Measurements from ENCODE around the gene CC2D2B.
A peak's percentile ranks its signal among the peaks of the same experiment; 100 is the strongest.
"Not testable (repeated sequence)": the region's sequence is repeated elsewhere in the genome, so short reads cannot be mapped to it uniquely, and the experiment has no call there.

The CC2D2B gene

GRCh38 chr10:96023168-96023567, 115.4 kb downstream of the CC2D2B start:
- no peak for DNase-seq (ENCODE audit: low read depth)

DNA sequence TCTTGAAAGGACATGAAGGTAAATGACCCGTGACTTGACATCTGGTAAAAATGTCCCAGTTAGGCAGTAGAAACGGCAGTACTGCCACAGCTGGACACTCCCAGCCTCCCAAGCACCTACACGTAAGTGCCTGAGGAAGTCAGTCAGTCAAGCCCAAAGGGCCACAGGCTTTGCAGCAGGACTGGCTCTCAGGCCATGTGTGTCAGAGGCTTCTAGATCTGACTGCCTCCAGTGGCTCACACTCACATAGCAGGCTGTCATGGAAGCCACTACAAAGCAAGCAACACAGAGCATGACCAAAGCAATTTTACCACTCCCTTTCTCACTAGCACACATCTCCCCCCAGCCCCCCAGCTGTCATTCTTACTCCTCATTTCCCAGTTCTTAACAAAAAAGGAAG, 117.8 kb downstream of the CC2D2B start:
- DNase-seq (ENCODE audit: low read depth), result no peak

DNA sequence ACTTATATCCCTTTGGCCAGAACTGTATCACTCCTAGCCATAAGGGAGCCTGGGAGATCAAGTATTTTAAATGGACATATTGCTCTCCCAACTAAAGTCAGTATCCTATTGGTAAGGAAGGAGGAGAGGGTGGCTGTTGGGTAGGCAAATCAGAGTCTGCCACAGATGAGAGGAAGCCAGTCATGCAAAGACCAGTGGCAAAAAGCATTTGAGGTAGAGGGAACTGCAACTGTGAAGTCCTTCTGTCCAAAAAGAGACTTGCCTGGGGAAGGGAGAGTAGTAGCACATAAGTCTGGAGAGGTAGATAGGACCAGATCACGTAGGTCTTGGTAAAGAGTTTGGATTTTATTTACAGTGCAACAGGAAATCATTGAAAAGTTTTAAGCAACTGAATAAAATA, 126.8 kb downstream of the CC2D2B start:
- no peak for DNase-seq (ENCODE audit: low read depth)

DNA sequence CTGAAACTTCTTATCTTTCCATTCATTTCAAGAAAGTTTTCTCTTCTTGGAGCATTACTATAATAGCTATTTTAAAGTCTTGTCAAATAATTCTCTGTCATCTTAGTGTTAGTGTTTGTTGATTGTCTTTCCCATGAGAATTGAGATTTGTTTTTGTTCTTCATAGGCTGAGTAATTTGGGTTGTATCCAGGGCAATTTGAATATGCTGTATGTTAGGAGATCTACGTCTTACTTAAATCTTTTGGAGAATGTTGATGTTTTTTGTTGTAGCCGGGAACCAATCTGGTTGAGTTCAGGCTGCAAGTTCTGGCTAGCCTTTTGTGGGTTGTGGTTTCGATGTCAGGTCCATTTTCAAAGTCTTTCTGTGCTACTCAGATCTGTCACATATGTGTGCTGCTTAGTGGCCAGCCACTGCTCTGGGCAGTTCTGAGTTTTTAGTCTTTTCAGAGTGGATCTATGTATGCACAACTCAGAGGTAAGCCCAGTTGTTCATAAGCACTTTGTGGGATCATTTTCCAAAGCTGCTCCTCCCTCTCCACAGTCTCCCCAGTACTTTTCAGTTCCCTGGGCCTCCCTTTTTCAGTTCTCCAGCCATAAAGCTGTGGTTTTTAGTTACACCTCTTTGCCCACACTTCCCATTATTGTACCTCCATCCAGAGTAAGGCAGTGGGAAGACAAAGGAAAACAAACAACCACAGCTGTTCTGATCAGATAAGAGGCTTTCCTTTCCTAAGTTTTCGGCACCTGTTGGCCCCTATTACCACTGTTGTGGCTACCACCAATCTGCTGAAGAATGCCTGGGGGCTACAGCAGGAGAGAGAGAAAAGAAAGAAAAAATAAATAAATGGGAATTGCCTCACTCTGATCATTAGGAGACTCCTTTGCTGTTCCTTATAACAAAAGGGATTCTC, 131.0 kb downstream of the CC2D2B start:
- no peak for DNase-seq (ENCODE audit: low read depth)

DNA sequence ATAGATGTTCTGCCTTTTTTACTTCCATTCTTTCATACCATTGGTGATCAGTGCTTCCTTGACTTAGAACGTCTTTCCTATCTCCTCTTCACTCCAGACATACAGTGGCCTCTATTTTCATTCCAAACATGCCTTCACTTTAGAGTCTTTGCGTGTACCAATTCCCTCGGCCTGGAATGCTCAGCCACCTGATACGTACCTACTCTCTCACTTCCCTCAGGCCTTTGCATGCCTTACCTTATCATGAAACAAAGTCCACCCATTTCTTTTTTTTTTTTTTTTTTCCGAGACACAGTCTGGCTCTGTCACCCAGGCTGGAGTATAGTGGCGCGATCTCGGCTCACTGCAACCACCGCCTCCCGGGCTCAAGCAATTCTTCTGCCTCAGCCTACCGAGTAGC, 133.4 kb downstream of the CC2D2B start:
- DNase-seq (ENCODE audit: low read depth), result no peak

- DNase-seq (ENCODE audit: low read depth), result peak; percentile 70
Measured at GRCh38 chr10:96043033-96043892, 135.5 kb downstream of the CC2D2B start, which contains the start of gene CCNJ. CCNJ (plus strand) TSS chr10:96043583; CDS start chr10:96044394, 811 bp downstream.

- no peak for DNase-seq (ENCODE audit: low read depth)
Measured at GRCh38 chr10:96043893-96044715, 136.3 kb downstream of the CC2D2B start.

DNA sequence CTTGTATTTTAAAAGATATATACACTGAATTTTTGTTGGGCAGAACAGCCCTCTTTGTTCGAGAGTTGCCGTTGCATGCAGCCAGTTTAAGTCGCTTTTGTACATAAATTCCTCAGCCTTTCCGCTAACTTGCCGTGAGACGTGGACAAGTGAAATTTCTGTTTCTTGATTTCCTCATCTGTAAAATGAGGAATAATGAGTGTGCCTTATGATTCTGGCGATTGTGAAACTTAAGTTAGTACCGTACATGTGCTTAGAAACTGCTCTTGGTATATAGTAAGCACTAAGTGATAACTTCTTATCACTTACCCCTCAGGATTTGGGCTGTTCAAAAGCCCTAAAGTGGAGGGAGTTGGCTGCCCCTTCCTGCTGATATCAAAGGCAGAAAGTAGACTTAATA, 137.0 kb downstream of the CC2D2B start:
- DNase-seq (ENCODE audit: low read depth), result peak; percentile 23

DNA sequence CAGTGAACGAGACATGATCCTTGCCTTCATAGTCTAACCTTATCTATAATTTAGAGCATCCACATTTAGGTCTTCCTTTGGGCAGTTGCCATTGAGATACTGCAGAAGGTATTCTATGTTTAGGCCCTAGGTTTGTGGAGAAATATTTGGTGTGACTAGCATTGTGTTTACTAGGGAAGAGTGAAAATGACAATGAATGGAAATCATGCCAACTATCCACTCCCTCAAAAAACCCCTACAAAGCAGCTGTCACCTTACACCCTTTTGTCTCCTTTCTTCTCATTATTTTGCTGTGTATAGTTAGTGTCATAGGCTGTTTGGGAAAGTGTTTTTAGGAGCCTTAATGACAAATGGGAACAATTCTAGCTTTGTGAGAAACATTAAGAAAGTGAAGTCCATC, 138.8 kb downstream of the CC2D2B start:
- no peak for DNase-seq (ENCODE audit: low read depth)

DNA sequence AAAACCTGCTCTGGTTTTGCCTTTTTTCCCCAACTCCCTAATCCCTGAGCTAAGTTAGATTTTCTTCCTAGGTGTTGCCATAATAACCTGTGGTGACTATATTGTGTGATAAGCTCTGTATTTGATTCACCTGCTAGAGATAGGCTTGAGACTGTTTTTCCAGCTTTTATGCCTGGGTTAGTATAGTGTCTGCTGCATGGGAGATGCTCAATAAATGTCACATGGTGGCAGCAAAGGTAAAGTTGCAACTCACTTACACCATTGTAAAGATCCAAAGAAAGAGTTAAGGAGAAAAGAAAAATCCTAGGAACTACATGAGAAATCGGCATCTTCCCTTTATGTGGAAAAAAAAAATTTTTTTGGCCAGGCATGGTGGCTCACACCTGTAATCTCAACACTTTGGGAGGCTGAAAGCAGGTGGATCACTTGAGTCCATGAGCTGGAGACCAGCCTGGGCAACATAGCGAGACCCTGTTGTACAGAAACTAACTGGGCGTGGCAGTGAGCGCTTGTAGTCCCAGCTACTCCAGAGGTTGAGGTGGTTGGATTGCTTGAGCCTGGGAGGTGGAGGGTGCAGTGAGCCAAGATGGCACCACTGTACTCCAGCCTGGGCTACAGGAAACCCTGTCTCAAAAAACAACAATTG, 139.4 kb downstream of the CC2D2B start:
- no peak for DNase-seq (ENCODE audit: low read depth)

DNA sequence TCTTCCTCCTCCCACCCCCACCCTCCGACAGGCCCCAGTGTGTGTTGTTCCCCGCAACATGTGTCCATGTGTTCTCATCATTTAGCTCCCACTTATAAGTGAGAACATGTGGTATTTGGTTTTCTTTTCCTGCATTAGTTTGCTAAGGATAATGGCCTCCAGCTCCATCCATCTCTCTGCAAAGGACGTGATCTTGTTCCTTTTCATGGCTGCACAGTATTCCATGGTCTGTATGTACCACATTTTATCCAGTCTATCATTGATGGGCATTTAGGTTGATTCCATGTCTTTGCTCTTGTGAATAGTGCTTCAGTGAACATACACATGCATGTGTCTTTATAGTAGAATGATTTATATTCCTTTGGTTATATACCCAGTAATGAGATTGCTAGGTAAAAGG, 140.2 kb downstream of the CC2D2B start:
- DNase-seq (ENCODE audit: low read depth), result not testable (repeated sequence)

GRCh38 chr10:96049340-96049739, 141.6 kb downstream of the CC2D2B start:
- DNase-seq (ENCODE audit: low read depth), result no peak

DNA sequence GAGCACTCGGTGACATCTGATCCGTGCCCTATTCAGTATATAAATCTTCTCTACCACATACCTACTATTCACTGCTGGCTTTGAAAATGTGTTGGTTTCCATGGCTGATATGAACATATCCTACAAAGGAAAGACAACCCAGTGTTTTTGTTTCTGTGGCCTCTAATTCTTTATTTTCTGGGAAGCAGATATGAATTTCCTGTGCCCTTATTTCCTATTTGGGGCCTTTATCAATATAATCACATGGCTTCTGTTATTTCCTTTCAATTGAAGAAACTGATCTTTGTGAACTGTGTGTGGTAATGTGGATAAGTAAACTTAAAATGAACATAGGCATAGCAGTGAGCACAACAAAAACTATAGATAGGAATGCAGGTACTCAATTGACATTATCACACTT, 146.2 kb downstream of the CC2D2B start:
- DNase-seq (ENCODE audit: low read depth), result no peak

DNA sequence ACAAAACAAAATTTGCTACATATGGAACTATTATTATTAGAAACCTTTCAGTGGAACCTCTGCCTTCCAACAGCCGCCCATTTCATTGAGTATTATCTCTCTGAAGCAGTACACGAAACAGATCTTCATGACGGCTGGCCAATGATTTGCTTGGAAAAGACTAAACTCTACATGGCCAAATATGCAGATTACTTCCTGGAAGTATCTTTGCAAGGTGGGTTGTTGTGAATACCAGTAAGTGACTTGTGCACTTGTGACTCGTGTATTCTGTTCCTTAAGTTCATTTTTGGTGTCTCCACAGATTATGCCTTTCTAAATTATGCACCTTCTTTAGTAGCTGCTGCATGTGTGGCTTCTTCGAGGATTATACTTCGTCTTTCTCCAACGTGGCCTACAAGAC, 149.0 kb downstream of the CC2D2B start:
- DNase-seq (ENCODE audit: low read depth), result no peak

- DNase-seq (ENCODE audit: low read depth), result no peak
Measured at GRCh38 chr10:96061232-96061631, 153.5 kb downstream of the CC2D2B start.

GRCh38 chr10:96072674-96073073, 164.9 kb downstream of the CC2D2B start:
- DNase-seq (ENCODE audit: low read depth), result no peak

- peak; percentile 53 for DNase-seq (ENCODE audit: low read depth)
Measured at GRCh38 chr10:96073722-96074121, 165.9 kb downstream of the CC2D2B start.

GRCh38 chr10:96074776-96075175, 167.0 kb downstream of the CC2D2B start:
- no peak for DNase-seq (ENCODE audit: low read depth)

DNA sequence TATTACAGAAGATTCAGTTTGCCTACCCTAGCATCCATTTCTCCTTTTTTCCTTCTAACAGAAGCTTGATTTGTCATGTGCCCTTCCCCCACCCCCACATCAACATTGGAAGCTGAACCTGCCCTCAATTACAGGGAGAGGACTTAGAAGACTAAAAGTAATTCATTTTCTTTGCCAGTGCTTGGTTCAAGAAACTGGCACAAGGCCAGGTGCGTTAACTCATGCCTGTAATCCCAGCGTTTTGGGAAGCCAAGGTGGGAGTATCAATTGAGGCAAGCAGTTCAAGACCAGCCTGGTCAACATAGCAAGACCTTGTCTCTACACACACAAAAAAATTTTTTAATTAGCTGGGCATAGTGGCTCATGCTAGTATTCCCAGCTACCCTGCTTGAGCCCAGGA, 168.2 kb downstream of the CC2D2B start:
- DNase-seq (ENCODE audit: low read depth), result no peak

GRCh38 chr10:96077156-96077555, 169.4 kb downstream of the CC2D2B start:
- DNase-seq (ENCODE audit: low read depth), result no peak

DNA sequence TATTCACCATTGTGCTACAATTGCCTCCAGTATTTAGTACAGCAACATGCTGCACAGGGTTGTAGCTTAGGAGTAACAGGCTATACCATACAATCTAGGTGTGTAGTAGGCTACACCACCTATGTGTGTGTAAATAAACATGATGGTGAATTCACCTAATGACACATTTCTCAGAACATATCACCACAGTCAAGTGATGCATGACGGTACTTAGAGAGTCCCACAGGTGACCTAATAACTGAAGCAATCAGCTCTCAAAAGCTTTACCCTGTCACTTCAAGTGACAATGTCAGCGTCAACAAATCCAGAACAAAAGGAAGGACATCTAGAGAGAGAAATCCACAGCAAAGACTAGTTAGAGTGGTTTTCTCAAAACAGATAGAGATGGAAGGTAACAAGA, 174.4 kb downstream of the CC2D2B start:
- DNase-seq (ENCODE audit: low read depth), result no peak
